ENCODE measurements around the gene NEUROD2. TPM values are rescaled to one million over a fixed set of nuclear protein-coding genes. Genes with fewer than 3 reads are reported as not detected.

Gene NEUROD2
- total RNA-seq, 1 donor from 2014 or later = 0.05 TPM

DNA sequence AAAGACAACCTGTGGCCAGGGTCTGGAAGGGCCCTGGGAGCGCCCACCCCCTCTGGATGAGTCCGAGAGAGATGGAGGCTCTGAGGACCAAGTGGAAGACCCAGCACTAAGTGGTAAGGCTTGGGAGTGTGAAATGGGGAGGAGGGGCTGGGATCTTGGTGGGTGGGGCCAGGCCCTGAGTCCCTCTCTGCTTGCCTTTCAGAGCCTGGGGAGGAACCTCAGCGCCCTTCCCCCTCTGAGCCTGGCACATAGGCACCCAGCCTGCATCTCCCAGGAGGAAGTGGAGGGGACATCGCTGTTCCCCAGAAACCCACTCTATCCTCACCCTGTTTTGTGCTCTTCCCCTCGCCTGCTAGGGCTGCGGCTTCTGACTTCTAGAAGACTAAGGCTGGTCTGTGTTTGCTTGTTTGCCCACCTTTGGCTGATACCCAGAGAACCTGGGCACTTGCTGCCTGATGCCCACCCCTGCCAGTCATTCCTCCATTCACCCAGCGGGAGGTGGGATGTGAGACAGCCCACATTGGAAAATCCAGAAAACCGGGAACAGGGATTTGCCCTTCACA, 28.0 kb upstream of the NEUROD2 start:
- no peak for DNase-seq (ENCODE audit: low read depth)

DNA sequence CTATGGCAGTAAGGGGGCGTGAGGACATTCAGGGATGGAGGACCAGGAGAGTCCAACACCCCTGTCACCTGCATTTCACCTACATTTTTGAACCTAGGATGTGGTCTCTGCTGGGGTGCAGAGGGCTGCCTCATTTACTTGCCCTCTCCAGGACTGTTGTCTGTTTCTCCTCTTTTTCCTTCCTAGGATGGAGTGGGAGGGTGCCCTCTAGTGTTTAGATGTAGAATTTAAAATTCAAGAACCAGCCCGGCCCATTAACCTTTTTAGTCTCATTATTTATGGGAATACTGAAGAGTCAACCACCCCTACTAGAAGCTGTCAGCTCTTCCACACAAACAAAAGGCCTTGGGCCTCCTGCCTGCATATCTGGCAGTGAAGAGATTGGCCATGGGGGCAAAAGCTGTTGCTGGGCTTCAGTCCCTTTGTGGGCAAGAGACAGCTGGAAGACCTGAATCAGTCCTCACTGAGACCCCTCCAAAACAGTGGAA, 26.7 kb upstream of the NEUROD2 start:
- DNase-seq (ENCODE audit: low read depth) = peak; percentile 68

DNA sequence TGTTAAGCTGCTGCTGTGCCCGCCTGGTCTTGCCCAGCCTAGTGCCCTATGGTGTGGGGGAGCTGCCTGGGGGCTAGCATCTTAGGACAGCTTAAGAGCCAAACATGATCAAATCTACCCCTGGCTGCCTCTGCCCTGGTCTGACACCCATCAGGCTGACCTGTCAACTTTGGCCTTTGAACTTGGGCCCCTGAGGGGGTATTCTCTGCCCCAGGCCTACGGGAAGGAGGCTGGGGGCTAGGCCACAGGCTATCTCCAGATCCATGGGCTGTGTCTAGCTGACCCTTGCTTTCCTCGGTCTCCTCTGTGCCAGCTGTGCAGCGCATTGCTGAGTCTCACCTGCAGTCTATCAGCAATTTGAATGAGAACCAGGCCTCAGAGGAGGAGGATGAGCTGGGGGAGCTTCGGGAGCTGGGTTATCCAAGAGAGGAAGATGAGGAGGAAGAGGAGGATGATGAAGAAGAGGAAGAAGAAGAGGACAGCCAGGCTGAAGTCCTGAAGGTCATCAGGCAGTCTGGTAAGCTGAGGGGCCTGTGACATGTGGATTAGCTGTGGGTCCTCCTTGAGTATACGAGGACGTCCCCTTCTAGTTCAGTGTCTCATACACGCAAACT, 26.0 kb upstream of the NEUROD2 start:
- DNase-seq (ENCODE audit: low read depth) = no peak

DNA sequence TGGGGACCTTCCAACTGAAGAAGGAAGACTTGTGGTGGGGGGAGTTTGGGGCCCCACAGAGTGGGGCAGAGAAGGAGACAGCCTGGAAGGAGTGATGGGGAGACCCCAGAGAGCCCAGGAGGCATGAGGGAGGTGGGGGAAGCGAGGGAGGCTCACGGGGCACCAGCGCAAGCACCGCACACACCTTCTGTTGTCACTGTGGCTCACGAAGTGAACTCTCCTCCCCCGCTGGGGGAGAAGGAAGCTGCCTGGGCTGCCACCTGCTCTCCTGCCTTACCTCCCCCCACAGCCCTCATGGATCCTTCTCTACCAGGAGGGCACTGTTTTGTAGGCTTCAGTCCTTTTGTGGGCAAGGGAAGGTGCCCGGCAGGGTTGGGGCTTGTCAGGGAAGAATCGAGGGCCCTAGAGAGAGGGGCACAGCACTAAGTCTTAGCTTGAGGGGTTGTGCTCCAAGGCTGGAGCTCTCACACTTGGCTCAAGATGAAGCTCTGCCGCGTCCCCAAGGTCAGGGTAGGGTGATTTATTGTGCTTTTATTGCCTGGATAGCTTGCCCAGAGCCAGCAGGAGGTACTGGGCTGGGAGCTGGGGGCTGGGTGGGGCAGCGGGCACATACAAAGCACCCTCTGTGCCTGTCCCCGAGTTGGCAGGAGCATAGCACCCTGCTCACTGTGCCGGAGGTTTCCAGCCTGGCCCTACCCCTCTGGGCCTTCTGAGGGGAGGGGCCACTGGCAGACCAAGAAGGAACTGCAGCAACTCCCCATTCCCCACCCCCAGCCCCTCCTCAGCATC, 24.6 kb upstream of the NEUROD2 start:
- no peak for DNase-seq (ENCODE audit: low read depth)

DNA sequence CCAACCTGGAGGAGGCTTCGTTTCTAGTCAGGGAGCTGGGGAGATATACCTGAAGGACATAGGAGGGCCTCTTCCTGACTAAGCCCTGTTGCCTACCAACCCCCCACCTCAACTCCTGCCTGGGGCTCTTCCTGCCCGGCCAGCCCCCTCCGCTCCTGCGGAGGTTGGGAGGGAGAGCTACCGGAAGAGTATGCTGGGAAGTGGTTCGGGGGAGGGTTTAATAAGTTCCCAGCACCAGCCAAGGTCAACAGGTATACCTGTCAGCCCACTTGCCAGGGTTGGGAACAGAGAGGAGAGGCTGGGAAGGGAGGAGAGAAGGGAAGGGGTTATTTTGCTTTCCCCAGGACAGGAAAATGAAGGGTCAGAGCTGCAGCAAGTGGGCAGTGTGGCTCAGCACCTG, 23.7 kb upstream of the NEUROD2 start:
- DNase-seq (ENCODE audit: low read depth) = no peak

DNA sequence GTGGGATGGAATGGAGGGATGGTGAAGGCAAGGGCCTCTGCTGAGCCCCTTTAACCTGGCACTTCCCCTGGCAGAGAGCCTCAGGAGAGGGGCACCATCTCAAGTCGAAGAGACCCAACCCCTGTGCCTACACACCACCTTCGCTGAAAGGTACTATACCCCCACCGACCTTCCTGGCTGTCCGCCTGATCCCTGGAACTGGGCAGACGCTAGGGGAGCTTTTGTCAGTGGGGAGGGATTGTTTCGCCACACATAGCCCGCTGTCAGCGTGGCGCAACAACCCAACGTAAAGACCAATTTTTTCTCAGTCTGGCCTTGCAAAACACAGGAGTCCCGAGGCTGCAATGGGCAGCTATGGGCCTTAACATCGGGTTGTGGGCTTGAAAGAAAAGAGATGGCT, 22.2 kb upstream of the NEUROD2 start:
- no peak for DNase-seq (ENCODE audit: low read depth)

DNA sequence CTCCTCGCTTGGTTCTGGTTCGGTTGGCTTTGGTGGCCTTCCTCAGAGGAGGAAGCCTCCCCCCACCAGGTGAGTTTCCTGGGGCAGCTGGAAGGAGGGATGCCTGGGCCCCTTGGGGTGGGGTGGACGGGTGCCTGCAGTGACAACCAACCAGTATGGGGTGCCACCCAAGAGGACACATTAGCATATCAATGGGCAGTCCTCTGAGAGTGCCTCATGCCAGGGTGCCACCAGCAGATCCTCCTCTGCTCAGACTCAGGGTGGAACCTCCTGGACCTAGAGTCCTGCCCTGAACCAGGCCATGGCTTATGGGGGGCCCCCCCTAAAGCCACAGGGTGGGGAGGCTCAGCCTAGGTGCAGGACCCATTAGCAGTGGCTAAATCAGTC, 21.8 kb upstream of the NEUROD2 start:
- DNase-seq (ENCODE audit: low read depth) = no peak

DNA sequence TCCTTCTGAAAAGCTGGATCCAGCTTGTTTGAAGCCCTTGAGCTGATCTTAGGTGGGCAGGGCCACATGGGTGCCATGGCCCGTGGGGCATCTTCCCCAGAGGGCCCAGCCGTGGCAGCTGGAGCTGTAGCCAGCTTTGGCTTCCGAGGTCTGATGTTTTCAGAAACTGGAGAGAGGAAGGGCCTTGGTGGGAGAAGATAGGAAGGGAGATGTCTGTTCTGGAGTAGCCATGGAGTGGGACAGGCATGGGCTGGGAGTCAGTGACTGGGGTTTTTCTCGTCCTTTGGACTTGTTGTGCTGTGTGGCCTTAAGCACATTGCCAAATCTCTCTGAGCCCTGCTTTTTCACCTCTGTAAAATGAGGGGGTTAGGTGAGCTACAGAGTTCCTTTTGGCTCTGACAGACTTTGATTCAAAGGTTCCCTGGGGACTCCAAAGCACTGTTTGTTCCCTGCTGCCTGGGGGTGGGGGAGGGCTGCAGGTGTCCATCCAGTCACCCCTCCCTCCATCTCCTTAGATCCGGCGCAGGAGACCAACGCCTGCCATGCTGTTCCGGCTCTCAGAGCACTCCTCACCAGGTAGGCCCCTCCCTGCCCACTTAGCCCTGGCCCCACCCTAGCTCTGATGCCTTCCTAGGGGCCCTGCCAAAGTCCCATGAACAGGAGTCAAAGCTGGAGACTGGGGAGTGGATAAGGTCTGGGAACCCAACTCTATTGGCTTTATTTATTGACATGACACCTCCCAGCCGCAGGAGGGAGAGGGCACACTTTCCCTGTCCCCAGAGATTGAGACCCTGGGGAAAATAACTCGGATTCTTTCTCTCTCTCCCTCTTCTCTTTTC, 21.2 kb upstream of the NEUROD2 start:
- DNase-seq (ENCODE audit: low read depth) = no peak

DNA sequence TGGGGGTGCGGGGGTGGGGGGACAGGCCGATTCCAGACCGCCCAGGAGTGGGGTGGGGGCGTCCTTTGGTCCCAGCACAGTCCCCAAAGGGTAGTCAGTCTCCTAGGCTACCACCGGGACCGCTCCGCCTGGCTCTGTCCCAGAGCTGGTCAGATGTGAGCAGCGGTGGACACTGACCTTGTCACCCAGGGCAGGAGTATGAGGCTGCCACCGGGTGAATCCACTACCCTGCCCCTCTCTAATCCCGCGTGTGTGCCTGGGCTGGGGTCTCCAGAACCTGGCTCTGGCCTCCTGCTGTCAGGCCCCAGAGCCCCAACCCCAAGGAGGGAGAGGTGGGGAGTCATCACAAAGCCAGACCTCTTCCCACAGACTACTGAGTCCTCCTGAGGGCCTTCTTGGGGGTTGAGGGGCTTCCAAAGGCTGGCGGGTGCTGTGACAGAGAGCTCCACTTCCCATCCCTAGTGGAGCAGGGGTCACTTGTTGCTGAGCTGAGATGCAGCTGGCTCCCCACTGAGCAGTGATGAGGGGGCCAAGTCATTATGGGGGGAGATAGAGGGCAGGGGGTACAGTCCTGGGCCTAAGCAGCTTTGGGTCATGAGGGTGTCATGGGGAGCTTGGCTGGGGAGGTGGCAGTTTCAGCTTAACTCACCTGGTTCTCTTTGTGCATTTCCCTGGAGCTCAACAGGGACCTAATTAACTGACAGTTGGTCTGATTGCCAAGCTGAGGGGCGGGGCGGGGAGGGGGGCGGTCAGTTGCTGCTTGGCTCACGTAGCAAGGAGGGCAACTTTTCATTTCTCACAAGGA, 20.2 kb upstream of the NEUROD2 start:
- no peak for DNase-seq (ENCODE audit: low read depth)

DNA sequence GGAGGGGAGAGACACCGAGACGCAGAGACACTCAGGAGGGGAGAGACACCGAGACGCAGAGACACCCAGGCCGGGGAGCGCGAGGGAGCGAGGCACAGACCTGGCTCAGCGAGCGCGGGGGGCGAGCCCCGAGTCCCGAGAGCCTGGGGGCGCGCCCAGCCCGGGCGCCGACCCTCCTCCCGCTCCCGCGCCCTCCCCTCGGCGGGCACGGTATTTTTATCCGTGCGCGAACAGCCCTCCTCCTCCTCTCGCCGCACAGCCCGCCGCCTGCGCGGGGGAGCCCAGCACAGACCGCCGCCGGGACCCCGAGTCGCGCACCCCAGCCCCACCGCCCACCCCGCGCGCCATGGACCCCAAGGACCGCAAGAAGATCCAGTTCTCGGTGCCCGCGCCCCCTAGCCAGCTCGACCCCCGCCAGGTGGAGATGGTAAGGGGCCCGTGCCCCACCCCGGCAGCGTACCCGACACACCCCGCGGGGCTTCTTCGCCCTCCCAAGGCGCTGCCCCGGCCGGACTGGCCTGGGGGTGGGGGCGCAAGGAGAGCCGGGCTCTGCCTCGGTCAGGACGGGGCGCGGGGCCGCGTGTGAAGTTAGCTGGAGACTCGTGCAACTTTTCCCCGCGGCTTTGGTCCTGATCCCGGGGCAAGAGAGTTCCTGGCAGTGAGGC, 19.5 kb upstream of the NEUROD2 start:
- DNase-seq (ENCODE audit: low read depth) = no peak

DNA sequence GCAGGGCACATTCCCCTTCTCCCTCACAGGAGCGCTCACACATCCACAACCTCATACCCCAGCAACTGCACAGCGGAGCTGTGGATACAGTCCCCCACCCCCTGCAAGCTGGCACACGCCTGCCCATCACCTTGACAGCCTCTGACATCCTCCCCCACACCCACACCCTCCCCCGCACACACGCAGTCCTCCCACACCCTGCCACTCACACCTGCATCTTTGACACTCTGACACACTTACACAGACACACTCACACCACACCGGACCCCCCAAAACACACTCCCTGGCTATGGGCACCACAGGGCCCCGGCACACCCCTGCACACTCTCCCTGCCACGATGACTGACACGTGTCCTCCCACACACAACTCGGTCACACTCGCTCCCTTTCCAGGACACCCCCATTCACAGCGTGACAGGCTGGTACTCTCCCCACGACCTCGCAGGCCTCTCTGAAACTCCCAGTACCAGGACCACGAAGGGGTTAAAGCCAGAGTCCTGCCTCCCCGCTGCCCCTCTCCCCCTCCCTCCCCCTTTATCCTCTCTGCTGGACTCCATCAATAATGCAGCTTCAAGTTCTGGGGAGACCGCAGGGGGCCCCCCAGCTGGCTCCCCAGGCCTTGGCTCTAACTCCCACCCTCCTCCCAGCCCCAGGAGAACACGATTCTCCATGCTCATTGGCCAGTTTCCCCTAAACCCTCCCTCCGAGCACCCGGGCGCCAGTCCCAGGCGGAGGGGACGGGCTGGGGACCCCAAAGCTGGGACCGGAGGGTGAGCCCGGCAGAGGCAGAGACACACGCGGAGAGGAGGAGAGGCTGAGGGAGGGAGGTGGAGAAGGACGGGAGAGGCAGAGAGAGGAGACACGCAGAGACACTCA, 18.7 kb upstream of the NEUROD2 start, which contains the start of gene PPP1R1B:
Gene PPP1R1B (plus strand): TSS at position 782 of the 876 bp plus-strand sequence. CDS start 441 bp downstream, outside the sequence.
- no peak for DNase-seq (ENCODE audit: low read depth)

DNA sequence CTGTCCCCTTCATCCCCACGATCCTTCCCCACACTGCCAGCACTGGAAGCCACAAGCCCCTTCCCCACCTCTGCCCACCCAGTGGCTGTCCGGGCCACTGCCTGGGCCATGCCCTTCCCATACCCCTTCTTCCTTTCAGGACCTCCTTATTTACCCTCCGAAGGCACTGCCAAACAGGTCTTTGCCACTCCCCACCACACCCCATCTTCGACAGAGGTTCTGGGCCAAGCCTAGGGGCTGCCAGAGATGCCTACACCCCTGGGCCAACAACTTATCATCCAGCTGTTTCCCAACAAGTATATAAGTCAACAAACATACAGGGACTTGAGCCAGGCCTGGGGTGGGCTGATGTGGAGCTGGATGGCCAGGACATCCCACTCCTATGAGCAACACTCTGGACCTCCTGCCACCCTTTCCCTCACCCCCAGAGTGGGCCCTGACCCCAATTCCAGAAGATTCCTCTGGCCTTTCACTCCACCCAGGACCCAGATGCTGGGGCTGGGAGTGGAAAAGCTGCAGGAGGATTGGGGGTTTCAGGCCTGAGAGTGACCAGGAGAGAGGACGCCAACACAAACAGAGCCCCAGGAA, 17.6 kb upstream of the NEUROD2 start:
- no peak for DNase-seq (ENCODE audit: low read depth)

DNA sequence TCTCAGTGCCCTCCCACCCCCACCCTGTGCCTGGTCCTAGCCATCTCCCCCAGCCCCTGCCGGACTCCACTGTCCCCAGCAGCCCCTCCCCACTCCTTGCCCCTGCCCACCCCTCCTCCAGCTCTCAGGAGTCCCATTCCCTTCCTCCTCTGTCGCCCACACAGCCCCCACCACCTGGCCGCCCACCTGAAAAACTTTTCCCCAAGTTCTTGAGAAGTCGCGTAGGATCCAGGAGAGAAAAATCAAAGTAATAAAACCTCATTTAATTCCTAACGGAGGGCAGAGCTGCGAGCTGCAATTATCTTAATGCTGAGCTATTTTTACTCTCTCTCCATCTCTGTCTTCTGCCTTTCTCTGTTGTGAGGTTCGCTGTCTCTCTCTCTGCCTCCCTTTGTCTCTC, 16.6 kb upstream of the NEUROD2 start:
- no peak for DNase-seq (ENCODE audit: low read depth)

DNA sequence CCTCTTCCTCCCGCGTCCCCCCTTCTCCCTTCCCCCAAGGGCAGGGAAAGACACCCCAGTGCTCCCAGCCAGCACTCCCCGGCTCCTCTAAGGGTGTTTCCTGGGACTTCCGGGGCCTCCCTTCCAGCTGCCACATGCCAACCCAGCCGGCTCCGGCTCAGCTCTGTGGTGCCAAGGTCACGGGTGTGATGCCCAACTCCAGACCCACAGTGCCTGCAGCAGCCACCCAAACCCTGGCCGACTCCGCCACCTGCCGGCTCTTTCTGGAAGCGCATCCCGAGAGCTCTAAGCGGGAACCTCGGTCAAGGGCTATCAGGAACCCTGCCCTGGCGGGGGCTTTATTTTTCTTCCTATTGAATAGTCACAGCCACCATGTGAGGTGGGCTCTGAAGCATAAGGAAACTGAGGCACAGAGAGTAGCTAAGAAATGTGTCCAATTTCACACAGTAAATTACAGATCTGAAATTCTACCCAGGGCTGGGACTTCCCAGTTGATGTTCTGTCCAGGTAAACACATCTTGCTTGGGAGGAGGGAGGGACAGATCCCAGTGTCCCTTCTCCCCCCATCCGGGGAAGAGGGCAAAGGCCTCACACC, 15.7 kb upstream of the NEUROD2 start:
- peak; percentile 85 for DNase-seq (ENCODE audit: low read depth)

DNA sequence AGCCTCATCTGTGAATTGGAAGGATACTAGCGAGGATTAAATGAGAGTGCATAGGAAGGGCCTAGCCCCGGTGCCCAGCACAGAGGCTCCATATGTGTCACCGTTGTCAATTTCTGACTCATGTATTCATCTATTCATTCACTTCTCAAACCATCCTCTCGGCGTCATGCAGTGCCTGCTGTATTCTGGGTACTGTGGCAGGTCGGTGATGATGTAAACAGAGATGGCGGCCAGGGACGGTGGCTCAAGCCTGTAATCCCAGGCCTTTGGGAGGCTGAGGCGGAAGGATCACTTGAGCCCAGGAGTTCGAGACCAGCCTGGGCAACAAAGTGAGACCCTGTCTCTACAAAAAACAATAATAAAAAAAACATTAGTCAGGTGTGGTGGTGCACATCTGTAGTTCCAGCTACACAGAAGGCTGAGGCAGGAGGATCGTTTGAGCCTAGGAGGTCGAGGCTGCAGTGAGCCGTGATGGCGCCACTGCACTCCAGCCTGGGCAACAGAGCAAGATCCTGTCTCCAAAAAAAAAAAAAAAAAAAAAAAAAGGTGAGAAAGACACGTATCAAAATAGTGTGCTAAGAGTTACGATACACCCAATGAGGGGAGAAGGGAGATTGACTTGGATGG, 14.8 kb upstream of the NEUROD2 start:
- no peak for DNase-seq (ENCODE audit: low read depth)

DNA sequence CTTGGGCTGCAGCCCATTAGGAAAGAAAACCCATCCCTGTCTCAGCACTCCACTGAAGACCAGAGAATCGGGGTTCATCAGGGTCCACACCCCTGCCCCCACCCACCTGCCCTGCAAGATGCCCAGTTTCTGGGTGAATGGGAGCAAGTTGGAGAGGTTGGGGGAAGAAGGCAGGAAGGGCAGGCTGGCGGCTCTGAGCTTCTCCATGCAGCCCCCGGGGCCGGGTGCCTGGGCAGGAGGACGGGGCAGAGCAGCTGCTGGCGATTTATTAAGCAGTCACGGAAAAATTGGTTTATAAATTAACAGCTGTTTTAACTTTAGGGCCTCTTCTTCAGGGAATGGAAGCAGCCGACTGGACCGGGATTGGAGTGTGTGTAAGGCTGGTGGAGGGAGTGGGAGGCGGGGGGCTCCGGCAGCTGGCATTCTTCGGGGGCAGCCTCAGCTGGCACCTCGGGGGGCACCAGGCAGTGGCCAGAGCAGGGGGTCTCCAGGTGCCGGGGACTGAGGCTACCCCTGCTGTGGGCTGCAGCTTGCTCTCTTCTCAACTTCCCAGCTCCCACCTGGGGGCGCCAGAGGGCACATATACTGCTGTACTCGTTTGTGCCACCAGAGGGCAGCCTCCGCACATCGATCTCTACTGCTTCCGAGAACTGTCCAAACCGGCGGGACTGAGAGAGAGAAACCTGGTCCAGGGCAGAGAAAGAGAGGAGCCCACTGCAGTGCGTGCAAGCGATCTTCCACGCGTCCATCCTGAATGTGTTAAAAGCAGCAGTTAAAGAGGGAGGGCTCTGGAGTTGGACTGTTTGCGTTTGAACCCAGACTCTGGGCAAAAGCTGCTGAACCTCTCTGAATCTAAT, 14.0 kb upstream of the NEUROD2 start:
- DNase-seq (ENCODE audit: low read depth) = peak; percentile 84

DNA sequence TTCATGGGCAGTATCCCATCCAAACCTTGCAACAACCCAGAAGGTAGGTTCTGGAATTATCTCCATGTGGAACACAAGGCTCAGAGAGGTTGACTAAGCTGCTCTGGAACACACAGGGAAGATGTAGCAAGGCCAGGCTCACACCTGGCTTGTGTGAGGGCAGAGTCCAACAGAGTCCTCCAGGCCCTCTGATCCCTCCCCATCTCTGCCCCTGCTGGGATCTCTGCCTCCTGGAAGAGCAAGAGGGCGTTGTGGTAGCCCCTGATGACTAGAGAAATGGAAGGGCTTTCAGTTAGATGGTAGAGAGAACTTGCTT, 12.0 kb upstream of the NEUROD2 start:
- no peak for DNase-seq (ENCODE audit: low read depth)

Data from myocyte (in vitro differentiated cells).